Germinal center (tissue), 1 donor: ENCODE measurements around the gene PRKAA1.

Experiments used
- DNase-seq: peaks from one replicate; pipeline ENCODE4 v3.0.0; 2012; ENCODE audit warnings: mixed read lengths, low spot score

The PRKAA1 gene

DNA sequence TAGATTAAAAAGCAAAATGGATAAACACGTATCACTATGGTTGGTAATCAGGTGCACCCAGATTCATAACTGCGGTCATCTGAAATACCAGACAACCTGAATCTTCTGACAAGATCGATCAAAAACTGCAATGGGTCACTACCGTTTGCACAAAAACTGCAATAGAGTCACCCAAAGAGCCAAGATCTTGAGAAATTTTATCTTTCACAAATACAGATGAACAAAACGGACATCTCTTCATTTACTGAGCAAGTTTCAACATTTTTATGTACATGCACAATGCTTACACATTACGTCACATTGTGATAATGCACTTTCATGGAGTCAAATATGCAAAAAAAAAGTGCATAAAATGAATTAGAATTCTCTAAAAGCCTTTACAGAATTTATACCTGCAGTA is 18.6 kb downstream of the PRKAA1 start:
- DNase-seq: no peak

GRCh38 chr5:40778133-40778532 is 20.0 kb downstream of the PRKAA1 start:
- DNase-seq: no peak

DNA sequence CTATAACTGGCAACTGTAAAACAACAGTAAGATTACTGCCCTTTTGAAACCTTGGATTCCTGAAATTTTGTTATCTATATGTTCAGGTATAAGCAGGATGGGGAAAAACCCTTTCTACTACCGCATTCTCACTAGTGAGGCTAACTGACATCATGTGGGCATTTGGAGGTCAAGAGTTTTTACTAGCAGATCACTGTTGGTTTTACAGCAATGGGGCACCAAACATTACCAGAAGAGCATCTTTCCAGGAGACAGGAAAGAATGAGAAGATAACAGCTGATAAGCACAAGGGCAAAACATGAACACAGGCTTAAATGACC is 21.6 kb downstream of the PRKAA1 start:
- DNase-seq: no peak

DNA sequence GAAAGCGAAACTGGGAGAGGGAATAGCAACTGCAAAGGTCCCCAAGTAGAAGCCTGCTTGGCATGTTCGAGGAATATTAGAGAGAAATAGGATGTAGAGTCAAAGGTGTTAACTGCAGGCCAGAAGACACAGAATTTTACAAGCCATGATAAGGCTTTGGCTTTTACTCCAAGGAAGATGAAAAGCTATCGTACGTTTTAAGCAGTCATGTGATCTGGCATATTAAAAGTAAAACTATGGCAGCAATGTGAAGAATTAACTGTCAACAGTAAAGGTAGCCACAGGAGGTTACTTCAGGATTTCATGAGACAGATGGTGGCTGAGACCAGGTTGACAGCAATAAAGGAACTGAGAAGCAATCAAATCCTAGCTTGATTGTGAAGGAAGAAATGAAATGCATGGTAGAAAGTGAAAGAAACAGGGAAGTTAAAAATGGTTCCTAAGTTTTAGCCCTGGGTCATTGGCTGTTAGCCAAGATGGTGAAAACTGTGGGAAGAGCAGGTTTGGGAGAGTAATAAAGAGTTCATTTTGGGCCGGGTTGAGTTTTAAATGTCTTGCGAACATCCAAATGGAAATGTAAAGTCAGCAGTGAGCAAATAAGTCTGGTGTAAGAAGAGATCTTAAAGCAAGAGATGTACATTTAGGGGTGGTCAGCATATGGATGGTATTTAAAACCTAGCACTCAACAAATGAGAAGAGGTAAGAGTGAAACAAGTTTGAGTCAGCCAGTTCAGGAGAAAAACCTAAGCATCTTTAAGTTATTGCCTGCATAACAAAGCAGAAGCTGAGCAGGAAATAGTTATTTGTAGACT is 22.1 kb downstream of the PRKAA1 start:
- DNase-seq: no peak

- DNase-seq: no peak
These were observed 22.9 kb downstream of the PRKAA1 start for GRCh38 chr5:40775085-40775845.

DNA sequence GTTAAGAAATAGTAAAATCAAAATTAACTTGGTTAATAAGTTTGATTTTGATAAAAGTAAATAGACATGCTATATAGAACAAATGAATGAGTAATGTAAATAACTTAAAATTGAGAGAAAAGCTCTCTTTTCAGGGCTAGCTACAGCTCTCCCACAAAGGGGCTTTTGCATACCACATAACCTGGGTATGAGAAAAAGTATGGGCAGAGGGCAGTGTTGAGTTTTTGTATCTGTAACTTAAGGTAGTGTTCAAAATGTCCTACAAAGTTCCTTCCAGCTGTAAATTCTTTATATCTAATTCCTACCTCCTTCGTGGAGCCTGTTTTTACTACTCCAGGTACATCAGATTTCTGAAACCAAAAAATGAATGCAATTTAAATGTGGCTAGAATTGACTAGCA is 23.6 kb downstream of the PRKAA1 start:
- DNase-seq: no peak

DNA sequence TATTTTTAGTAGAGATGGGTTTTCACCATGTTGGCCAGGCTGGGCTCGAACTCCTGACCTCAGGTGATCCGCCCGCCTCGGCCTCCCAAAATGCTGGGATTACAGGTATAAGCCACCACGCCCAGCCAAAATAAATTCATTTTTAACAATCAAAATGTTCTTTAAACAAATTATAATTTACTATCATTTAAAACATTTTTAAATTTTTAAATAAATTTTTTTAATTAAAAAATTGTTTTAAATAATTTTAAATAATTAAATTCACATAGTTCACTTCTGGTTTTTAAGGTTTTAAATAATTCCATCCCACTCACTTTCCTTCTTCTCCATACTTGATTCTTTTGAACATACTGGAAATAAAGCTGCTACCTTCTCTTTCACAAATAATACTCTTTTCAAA is 27.4 kb downstream of the PRKAA1 start:
- no peak for DNase-seq

DNA sequence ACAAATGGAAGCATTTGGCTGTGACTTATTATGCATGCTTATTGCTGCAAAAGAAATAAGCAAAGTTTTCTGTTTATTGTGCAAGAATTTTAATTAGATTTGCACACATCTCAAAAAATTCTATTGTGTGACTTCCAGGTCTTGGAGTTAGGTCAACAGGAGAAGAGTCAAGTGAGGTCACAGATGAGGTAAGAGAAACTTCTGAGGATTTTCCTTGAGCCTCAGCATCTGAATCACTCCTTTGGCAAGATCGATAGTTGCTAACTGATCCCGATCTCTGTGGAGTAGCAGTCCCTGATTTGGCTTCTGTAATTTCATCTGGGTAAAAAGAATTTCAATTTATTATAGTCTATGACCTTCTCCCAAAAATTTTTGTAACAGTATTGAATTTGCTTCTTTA is 35.5 kb downstream of the PRKAA1 start:
- no peak for DNase-seq

DNA sequence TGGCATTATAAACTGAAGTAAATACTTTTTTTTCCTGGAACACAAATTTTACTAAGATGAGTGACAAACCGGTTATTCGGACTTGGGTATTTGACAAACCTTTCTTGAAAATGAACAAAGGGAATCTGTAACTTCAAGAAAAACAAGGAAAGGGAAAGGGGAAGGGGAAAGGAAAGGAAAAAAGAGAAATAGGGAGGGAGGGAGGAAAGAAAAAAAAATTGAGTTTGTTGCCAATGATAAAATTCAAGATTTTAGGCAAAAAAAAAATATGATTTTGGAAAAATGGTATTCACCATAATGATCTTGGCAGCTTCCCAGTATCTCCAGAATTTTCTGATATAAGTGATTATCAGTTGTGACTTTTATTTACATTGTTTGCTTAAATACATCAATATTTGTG is 40.8 kb downstream of the PRKAA1 start:
- DNase-seq: no peak

DNA sequence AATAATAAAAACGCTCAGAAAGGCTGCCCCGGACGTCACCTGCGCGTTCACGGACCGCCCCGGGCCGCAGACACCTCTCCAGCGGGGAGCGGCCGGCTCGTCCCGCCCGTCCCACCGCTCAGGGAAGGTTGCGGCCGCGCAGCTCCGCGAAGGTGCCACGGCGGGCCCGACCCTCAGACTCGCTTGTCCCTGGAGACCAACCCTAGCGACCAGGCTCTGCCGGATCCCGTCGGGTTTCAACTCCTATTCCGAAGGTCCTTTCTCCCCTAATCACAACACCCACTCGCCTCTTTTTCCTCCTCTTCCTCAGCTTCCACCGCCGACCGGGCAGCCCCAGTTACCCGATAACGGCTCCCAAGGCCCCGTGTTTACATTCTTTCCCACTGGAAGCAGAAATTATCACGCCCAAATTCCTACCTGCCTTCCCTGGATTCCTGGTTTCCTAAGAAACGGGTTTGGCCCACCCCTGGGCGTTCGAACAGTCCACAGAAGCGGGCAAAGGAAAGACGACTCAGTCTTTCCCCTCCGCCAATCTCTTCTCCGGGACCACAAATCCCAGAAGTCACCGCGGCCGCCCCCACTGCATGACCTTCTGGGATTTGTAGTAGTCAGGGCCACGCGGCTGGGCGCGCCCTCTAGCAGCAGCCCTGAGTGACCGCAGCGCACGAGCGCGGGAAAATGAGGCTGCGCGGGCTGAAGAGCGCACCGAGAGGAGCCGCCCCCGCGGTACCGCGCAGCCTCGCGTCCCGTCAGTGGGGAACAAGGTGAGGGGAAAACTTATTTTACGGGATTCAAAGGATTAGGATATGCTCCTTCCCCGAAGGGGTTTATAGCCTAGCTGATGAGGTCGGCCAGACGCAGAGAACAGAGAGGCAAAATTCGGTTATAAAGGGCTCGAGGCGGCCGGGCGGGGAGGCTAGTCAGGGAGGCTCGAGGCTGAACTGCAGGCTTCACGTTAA is 42.5 kb downstream of the PRKAA1 start, which contains the start of gene TTC33:
TTC33 (minus strand) TSS at position 555 of the 959 bp plus-strand sequence. CDS start 8,943 bp downstream, outside the sequence.
- DNase-seq: peak; percentile 94

GRCh38 chr5:40755093-40755406 is 43.1 kb downstream of the PRKAA1 start:
- DNase-seq: peak; percentile 75

DNA sequence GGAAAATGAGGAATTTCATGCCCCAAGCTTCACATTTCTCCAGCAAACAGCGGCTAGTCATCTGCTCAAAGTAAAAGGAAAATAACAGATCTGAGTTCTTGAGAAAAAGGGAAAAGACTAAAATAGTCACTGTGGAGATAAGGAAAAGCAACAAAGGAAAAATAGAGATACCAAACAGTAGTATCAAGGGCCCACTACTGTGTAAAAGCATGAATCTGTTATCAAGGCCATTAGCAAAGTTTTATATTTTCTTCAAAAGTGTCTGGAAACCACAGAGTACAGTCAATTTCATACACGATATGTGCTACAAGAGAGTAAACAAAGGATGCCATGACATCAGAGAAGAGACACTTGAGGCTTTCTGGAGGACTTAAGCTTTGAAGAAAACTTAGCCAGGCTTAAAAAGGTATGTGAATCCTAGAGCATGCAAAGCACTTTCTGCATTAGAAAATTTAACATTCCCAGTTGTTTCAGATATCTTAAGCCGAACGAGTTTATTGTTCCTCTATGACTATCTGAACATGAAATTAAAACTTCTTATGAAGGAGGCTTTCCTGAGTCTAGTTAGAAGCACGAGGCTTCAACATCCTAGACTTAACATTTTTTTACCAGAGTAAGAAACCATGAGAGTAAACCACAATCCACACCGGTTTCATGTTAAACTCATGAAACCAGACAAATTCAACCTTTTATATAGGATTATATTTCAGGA is 43.6 kb downstream of the PRKAA1 start:
- no peak for DNase-seq

- no peak for DNase-seq
These were observed 51.5 kb downstream of the PRKAA1 start for GRCh38 chr5:40746703-40747102.

DNA sequence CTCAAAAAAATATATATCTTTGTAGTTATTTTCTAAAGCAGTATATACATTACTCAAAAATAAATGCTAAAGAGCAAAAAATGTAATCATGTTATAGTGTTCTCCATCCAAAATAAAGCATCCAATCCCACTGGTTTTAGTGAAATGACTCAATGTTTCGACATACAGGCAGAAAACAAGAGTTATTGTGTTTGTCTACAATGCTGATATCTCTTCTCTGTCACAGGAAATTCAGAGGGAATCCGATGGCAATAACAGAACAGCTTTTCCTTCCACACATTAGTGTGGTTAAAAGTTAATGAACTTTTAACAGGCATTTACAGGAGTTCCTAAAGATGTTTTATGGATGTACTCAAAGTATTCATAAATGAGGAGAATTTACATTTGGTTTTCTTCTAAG is 54.4 kb downstream of the PRKAA1 start:
- DNase-seq: no peak

GRCh38 chr5:40738502-40738901 is 59.7 kb downstream of the PRKAA1 start:
- DNase-seq: no peak

- peak; percentile 38 for DNase-seq
These were observed 61.9 kb downstream of the PRKAA1 start for GRCh38 chr5:40736103-40736875.

DNA sequence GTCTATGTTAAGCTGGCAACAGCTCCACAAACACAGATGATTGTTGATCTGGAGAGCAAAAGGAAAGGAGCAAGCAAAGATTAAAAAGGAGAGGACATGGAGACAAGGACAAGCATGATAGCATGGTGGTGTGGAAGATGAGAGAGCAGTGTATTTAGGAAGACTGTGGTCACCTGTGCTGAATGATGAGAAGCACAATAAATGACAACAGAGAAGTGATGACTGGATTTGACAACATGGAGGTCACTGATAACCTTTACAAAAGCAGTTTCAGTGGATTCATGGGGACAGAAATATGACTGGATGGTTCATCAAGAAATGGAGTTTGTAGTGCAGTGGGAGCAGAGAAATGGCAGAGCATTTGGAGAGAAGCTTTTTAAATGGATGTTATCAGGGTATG is 62.6 kb downstream of the PRKAA1 start:
- DNase-seq: no peak

GRCh38 chr5:40734986-40735385 is 63.2 kb downstream of the PRKAA1 start:
- DNase-seq: no peak

- no peak for DNase-seq
These were observed 64.2 kb downstream of the PRKAA1 start for GRCh38 chr5:40733879-40734563.

DNA sequence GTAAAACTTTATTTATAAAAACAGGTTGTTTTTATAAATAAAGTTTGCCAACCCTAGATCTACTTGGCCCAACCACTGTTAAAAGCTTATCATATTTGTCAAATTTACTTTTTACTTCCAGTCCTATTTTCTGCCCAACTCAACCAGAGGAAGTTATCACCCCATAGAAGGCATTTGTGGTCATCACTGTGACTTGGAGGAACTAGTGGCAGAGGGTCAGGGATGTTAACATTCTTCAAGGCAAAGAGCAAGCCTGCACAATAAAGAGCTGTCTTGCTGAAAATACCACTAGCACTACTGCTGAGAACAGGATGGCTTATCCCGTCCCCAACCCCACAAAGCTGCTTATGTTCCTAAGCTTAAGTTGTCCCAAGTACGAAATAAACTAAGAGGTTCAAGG is 64.7 kb downstream of the PRKAA1 start:
- no peak for DNase-seq
